ENCODE results near the gene URB1.
"Not testable (repeated sequence)": the region's sequence is repeated elsewhere in the genome, so short reads cannot be mapped to it uniquely, and the experiment has no call there.

URB1 gene

GRCh38 chr21:32278518-32279376, 114.1 kb downstream of the URB1 start, which contains the start of gene MIS18A:
Gene MIS18A, minus strand, starts transcription at chr21:32279049. Its CDS starts 35 bp downstream, at chr21:32279014.
- DNase-seq = peak; percentile 86

DNA sequence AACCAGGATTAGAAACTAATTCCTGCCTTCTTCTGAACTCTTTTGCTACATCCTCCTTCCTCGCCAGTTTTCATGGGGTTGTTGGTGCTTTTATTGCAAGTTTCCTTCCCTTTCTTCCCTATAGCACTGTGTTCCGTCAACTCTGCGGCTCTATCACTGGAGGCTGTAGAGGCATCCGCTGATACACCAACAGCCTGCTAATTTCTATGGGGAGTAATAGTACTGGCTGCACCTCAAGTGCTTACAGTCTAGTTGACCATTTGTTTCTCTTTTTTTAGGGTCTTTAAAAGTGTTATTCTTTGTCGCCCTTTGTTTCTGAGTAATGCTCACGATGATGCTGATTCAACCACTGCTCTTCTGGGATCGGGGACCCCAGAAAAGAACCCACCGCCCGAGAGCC, 114.7 kb downstream of the URB1 start:
- peak; percentile 4 for DNase-seq

DNA sequence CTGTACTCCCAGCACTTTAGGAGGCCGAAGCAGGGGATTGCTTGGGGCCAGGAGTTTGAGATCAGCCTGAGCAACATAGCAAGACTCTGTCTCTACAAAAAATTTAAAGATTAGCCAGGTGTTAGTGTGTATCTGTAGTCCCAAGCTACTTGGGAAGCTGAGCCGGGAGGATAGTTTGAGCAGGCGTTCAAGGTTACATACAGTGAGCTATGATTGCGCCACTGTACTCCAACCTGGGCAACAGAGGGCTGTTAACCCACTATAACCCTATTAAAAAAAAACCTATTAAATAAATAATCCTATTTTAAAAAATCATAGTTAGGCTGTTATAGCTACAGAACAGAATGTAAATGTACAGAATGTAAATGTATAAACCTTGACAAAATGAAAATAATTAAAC, 116.1 kb downstream of the URB1 start:
- DNase-seq = no peak

DNA sequence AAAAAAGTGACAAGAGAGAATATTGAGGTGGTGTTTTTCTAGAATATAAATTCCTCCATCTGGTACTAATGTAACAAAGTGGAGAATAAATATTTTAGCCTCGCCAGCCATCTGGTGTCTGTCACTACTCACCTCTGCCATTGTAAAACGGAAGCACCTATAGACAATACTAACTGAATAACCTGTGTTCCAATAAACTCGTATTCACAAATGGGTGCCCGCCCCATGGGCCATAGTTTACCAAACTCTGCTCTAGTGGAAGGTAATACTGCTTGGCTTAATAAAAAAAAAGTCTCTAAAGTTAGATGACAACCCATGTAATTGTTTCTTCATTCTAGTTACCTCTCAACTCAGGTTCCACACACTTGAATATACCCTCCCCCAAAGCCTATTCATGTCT, 122.1 kb downstream of the URB1 start:
- no peak for DNase-seq

DNA sequence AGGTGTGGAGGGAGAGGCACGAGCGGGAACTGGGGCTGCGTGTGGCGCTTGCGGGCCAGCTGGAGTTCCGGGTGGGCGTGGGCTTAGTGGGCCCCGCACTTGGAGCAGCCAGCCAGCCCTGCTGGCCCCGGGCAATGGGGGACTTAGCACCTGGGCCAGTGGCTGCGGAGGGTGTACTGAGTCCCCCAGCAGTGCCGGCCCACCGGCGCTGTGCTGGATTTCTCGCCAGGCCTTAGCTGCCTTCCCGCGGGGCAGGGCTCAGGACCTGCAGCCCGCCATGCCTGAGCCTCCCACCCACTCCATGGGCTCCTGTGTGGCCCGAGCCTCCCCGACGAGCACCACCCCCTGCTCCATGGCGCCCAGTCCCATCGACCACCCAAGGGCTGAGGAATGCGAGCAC, 127.5 kb downstream of the URB1 start:
- DNase-seq = not testable (repeated sequence)

DNA sequence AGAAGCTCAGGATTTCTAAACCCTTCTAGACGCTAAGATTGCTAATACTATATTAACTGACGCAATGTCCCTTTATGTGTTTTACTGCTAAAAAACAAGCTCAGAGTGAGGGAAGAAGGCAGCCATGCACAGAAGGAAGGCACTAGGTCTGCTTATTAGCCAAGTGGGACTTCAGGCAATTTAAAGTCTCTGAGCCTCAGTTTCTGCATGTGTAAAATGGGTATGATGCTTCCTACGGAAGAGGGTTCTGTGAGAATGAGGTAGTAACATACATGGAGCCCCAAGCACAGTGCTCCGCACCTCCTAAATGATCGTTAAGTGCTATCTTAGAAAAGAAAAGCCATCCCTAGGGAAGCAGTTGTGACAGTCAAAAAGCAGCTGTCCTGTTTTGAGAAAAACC, 130.9 kb downstream of the URB1 start:
- DNase-seq = no peak
